GM18520 (cell line): ENCODE measurements around the gene RUNX1.

Experiments used
- ATAC-seq: cut with Tn5 transposase; IDR thresholded peaks from one replicate; pipeline ENCODE4 v1.9.1; 2021; ENCODE audit not compliant: unreplicated experiment

Gene RUNX1

GRCh38 chr21:34886240-34887104 is 162.6 kb downstream of the RUNX1 start:
- no peak for ATAC-seq

GRCh38 chr21:34885626-34886239 is 163.4 kb downstream of the RUNX1 start:
- ATAC-seq, result no peak

- no peak for ATAC-seq
Observed at GRCh38 chr21:34885125-34885524, 164.0 kb downstream of the RUNX1 start.

GRCh38 chr21:34884346-34884929 is 164.7 kb downstream of the RUNX1 start:
- ATAC-seq, result no peak

GRCh38 chr21:34883491-34884271 is 165.4 kb downstream of the RUNX1 start:
- no peak for ATAC-seq

GRCh38 chr21:34882719-34883131 is 166.4 kb downstream of the RUNX1 start:
- no peak for ATAC-seq

GRCh38 chr21:34881839-34882371 is 167.2 kb downstream of the RUNX1 start:
- ATAC-seq, result no peak

GRCh38 chr21:34881421-34881820 is 167.7 kb downstream of the RUNX1 start:
- no peak for ATAC-seq

- ATAC-seq, result no peak
Observed at GRCh38 chr21:34880401-34880800, 168.7 kb downstream of the RUNX1 start.

GRCh38 chr21:34878940-34879339 is 170.2 kb downstream of the RUNX1 start:
- ATAC-seq, result no peak

GRCh38 chr21:34878501-34878900 is 170.6 kb downstream of the RUNX1 start:
- no peak for ATAC-seq

- no peak for ATAC-seq
Observed at GRCh38 chr21:34877485-34878128, 171.5 kb downstream of the RUNX1 start.

GRCh38 chr21:34875830-34876229 is 173.3 kb downstream of the RUNX1 start:
- no peak for ATAC-seq

- no peak for ATAC-seq
Observed at GRCh38 chr21:34874684-34875513, 174.2 kb downstream of the RUNX1 start.

GRCh38 chr21:34871026-34871908 is 177.8 kb downstream of the RUNX1 start:
- no peak for ATAC-seq

GRCh38 chr21:34870246-34870645 is 178.9 kb downstream of the RUNX1 start:
- ATAC-seq, result no peak

- no peak for ATAC-seq
Observed at GRCh38 chr21:34869545-34869944, 179.6 kb downstream of the RUNX1 start.

GRCh38 chr21:34867785-34868184 is 181.3 kb downstream of the RUNX1 start:
- ATAC-seq, result no peak
